HCT116 (cell line): Measurements from ENCODE around the gene KIAA1755. TPM values are rescaled to one million over a fixed set of nuclear protein-coding genes. Genes with fewer than 3 reads are reported as not detected.

Source experiments
- ATAC-seq: fragments of 200-7000 bp; cut with Tn5 transposase; 2 replicates; pipeline ENCODE4 v1.9.1; 2020; ENCODE audit warnings: mild to moderate bottlenecking, moderate library complexity
- BruUV-seq: library from RNA; stranded (reverse); fragments of 400-500 nt; replicated peaks from 2 replicates; lab custom pipeline; 2021; lab: Mats Ljungman, UMichigan
- CTCF ChIA-PET: fragments of 300-600 bp; sonication (Branson Sonifier 250); formaldehyde crosslinking; loops from one replicate; lab custom pipeline; 2021; ENCODE audit warnings: antibody characterized with exemption; lab: Charles Lee
- POLR2A ChIA-PET: fragments of 300-600, 350-600 bp; sonication (Branson Sonifier 250); formaldehyde crosslinking; loops from one replicate; lab custom pipeline; 2021; ENCODE audit warnings: antibody characterized with exemption; lab: Charles Lee
- RAD21 ChIA-PET, 2 experiments: fragments of 300-600 bp; sonication (Branson Sonifier 250); formaldehyde crosslinking; loops; one replicate each; lab custom pipeline; 2023; ENCODE audit warnings: low total read pairs in 2 of 2; ENCODE audit not compliant: uncharacterized antibody in 2 of 2, unreplicated experiment in 2 of 2, low non-redundant PET in 1 of 2; lab: Charles Lee
- DNase-seq: peaks from one replicate; pipeline ENCODE4 v3.0.0-alpha.2; 2010; ENCODE audit warnings: low read depth, low spot score
- H2AFZ ChIP-seq: fragments of 200-600 bp; shearing (Covaris generic), sonication (generic); 2 replicates; pipeline ENCODE4 v1.6.1; 2017; ENCODE audit warnings: low read depth, mixed run types, mixed read lengths, antibody characterized with exemption, low read length; ENCODE audit not compliant: poor library complexity, severe bottlenecking
- H3K27ac ChIP-seq: 2 replicates; pipeline ENCODE4 v1.5.1; 2012; ENCODE audit warnings: low read depth, low read length
- H3K27me3 ChIP-seq: fragments of 200-600 bp; sonication (generic); 2 replicates; pipeline ENCODE4 v1.6.1; 2016; ENCODE audit warnings: mixed run types, low read length, mixed read lengths; ENCODE audit not compliant: insufficient read depth
- H3K36me3 ChIP-seq, 2 experiments: fragments of 200-500 bp in 1 of 2; fragments of 200-600 bp in 1 of 2; sonication (Bioruptor generic) in 1 of 2; sonication (generic) in 1 of 2; 2 replicates each; pipeline versions ENCODE4 v1.5.1 to v1.6.1; 2014 to 2016; ENCODE audit warnings: low read length in 2 of 2, inconsistent platforms in 1 of 2, mixed read lengths in 1 of 2, mixed run types in 1 of 2; ENCODE audit not compliant: insufficient read depth in 2 of 2, control insufficient read depth in 1 of 2
- H3K4me1 ChIP-seq, 2 experiments: fragments of 200-600 bp in 1 of 2; sonication (generic) in 1 of 2; 2 replicates each; pipeline versions ENCODE4 v1.5.1 to v1.6.1; 2012 to 2017; ENCODE audit warnings: low read length in 2 of 2, inconsistent platforms in 1 of 2, mild to moderate bottlenecking in 1 of 2, mixed read lengths in 1 of 2, mixed run types in 1 of 2, moderate library complexity in 1 of 2; ENCODE audit not compliant: insufficient read depth in 2 of 2, control insufficient read depth in 1 of 2
- H3K4me2 ChIP-seq: fragments of 200-600 bp; sonication (generic); 2 replicates; pipeline ENCODE4 v1.6.1; 2017; ENCODE audit warnings: mixed run types, low read length, mixed read lengths
- H3K4me3 ChIP-seq, 2 experiments: fragments of 200-600 bp in 1 of 2; sonication (generic) in 1 of 2; replicated peaks in 1 of 2; 2 replicates each; pipeline ENCODE4 v1.5.1; 2011 to 2016; ENCODE audit warnings: low read length in 2 of 2, control low read depth in 1 of 2, low read depth in 1 of 2, mild to moderate bottlenecking in 1 of 2, mixed read lengths in 1 of 2, mixed run types in 1 of 2
- H3K79me2 ChIP-seq: fragments of 200-600 bp; sonication (generic); 2 replicates; pipeline ENCODE4 v1.6.1; 2017; ENCODE audit warnings: mild to moderate bottlenecking, mixed run types, low read length, moderate library complexity, mixed read lengths; ENCODE audit not compliant: insufficient read depth
- H3K9ac ChIP-seq: fragments of 200-600 bp; sonication (generic); 2 replicates; pipeline ENCODE4 v1.6.1; 2016; ENCODE audit warnings: low read length, mixed read lengths
- H3K9me2 ChIP-seq: fragments of 200-600 bp; sonication (generic), shearing (Covaris generic); 2 replicates; pipeline ENCODE4 v1.6.1; 2017; ENCODE audit warnings: mixed run types, mild to moderate bottlenecking, moderate library complexity; ENCODE audit not compliant: insufficient read depth
- H3K9me3 ChIP-seq, 2 experiments: fragments of 200-500 bp in 1 of 2; fragments of 200-600 bp in 1 of 2; sonication (Bioruptor generic) in 1 of 2; sonication (generic) in 1 of 2; 2 replicates each; pipeline ENCODE4 v1.6.1; 2014 to 2017; ENCODE audit warnings: low read length in 2 of 2, mixed read lengths in 2 of 2, inconsistent platforms in 1 of 2, low read depth in 1 of 2, mild to moderate bottlenecking in 1 of 2, mixed run types in 1 of 2, moderate library complexity in 1 of 2; ENCODE audit not compliant: control insufficient read depth in 1 of 2, insufficient read depth in 1 of 2
- H4K20me1 ChIP-seq: fragments of 200-600 bp; sonication (generic), shearing (Covaris generic); 2 replicates; pipeline ENCODE4 v1.6.1; 2017; ENCODE audit warnings: mixed run types, mild to moderate bottlenecking, moderate library complexity; ENCODE audit not compliant: insufficient read depth
- ATF3 ChIP-seq: IDR thresholded peaks from 2 replicates; pipeline ENCODE4 v1.6.1; 2012
- CBX3 ChIP-seq: IDR thresholded peaks from 2 replicates; pipeline ENCODE4 v1.6.1; 2012; ENCODE audit warnings: low read depth
- CEBPB ChIP-seq: IDR thresholded peaks from 2 replicates; pipeline ENCODE4 v1.6.1; 2012; ENCODE audit warnings: low read depth
- ELF1 ChIP-seq: IDR thresholded peaks from 2 replicates; pipeline ENCODE4 v1.6.1; 2012; ENCODE audit warnings: low read depth, borderline replicate concordance
- EZH2 ChIP-seq: fragments of 200-600 bp; sonication (generic); IDR thresholded peaks from 2 replicates; pipeline ENCODE4 v1.6.1; 2017; ENCODE audit warnings: antibody characterized with exemption, mixed run types
- FOSL1 ChIP-seq: IDR thresholded peaks from 2 replicates; pipeline ENCODE4 v1.6.1; 2012; ENCODE audit warnings: low read depth
- JUND ChIP-seq: IDR thresholded peaks from 2 replicates; pipeline ENCODE4 v1.6.1; 2012
- MAX ChIP-seq: IDR thresholded peaks from 2 replicates; pipeline ENCODE4 v1.6.1; 2012
- POLR2AphosphoS5 ChIP-seq: IDR thresholded peaks from 2 replicates; pipeline ENCODE4 v1.6.1; 2011; ENCODE audit warnings: mild to moderate bottlenecking, low read depth, low read length, moderate library complexity
- RAD21 ChIP-seq: IDR thresholded peaks from 2 replicates; pipeline ENCODE4 v1.6.1; 2012; ENCODE audit warnings: low read depth, mild to moderate bottlenecking
- SP1 ChIP-seq: IDR thresholded peaks from 2 replicates; pipeline ENCODE4 v1.6.1; 2012; ENCODE audit warnings: low read depth
- SRF ChIP-seq: IDR thresholded peaks from 2 replicates; pipeline ENCODE4 v1.6.1; 2012; ENCODE audit warnings: low read depth
- TCF7L2 ChIP-seq: IDR thresholded peaks from 2 replicates; pipeline ENCODE4 v1.7.0; 2011; ENCODE audit warnings: borderline replicate concordance, inconsistent platforms; ENCODE audit not compliant: insufficient read depth, insufficient read length; ENCODE audit errors: extremely low read depth
- YY1 ChIP-seq: IDR thresholded peaks from 2 replicates; pipeline ENCODE4 v1.6.1; 2011; ENCODE audit warnings: low read length, low read depth, moderate library complexity, mild to moderate bottlenecking; ENCODE audit not compliant: insufficient replicate concordance; ENCODE audit errors: extremely low read depth
- ZBTB33 ChIP-seq: IDR thresholded peaks from 2 replicates; pipeline ENCODE4 v1.6.1; 2011; ENCODE audit warnings: mild to moderate bottlenecking, low read length, moderate library complexity; ENCODE audit not compliant: insufficient replicate concordance; ENCODE audit errors: extremely low read depth
- ZFX ChIP-seq: fragments of 450-650 bp; IDR thresholded peaks from 2 replicates; pipeline ENCODE4 v1.6.1; 2017
- intact Hi-C: fragments of 100-400 bp; cut with micrococcal nuclease; formaldehyde crosslinking; loops from 2 replicates; pipeline ENCODE4 v1.10.0; 2022
- total RNA-seq: library from RNA; stranded (reverse); gene quantifications from one replicate; pipeline ENCODE4 v1.2.1, GENCODE V29; 2021; ENCODE audit not compliant: unreplicated experiment

KIAA1755 gene
- total RNA-seq, 1 experiment from 2014 or later, result not detected

GRCh38 chr20:38179846-38180245, 80.7 kb downstream of the KIAA1755 start:
- Histone ChIP-seq H2AFZ (no peak overlapping the region), H3K4me1 (peaks cover 10 to 28% of the 10 kb centered on the region in 2 experiments), H3K27ac (no peak overlapping the region), H4K20me1 (no peaks in the 10 kb centered on the region), H3K27me3 (no peaks in the 10 kb centered on the region), H3K4me2 (no peak overlapping the region), H3K4me3 (no peak overlapping the region), H3K79me2 (no peaks in the 10 kb centered on the region), H3K36me3 (no peaks in the 10 kb centered on the region), H3K9me2 (no peaks in the 10 kb centered on the region), H3K9ac (no peak overlapping the region), H3K9me3 (no peaks in the 10 kb centered on the region)
- DNase-seq, result no peak
- no TSS peak for BruUV-seq
- intact Hi-C loops, result no loop called here
- TF ChIP-seq ATF3 (no peak), CBX3 (no peak), EZH2 (no peak), JUND (no peak)
- ChIA-PET POLR2A (no interaction called here), CTCF (no interaction called here), RAD21 (no interaction called here)
- ATAC-seq, result no peak

GRCh38 chr20:38178581-38178980, 82.0 kb downstream of the KIAA1755 start:
- H3K27me3 ChIP-seq, result no peaks in the 10 kb centered on the region
- no peaks in the 10 kb centered on the region for H3K9me3 ChIP-seq
- no peaks in the 10 kb centered on the region for H3K9me2 ChIP-seq
- H3K27ac ChIP-seq, result no peak overlapping the region
- H4K20me1 ChIP-seq, result no peaks in the 10 kb centered on the region
- no peak overlapping the region for H3K4me2 ChIP-seq
- CTCF ChIA-PET, result no interaction called here
- DNase-seq (no peak), ATAC-seq (no peak)
- no peak overlapping the region for H3K9ac ChIP-seq
- BruUV-seq, result no TSS peak
- H3K36me3 ChIP-seq, result no peaks in the 10 kb centered on the region
- POLR2A ChIA-PET, result no interaction called here
- H3K4me1 ChIP-seq, result peaks cover 8 to 19% of the 10 kb centered on the region in 2 experiments; a peak in 3 of 4 replicates
- RAD21 ChIA-PET, result no interaction called here
- H3K79me2 ChIP-seq, result no peaks in the 10 kb centered on the region
- H3K4me3 ChIP-seq, result no peak overlapping the region
- intact Hi-C loops, result no loop called here
- no peak overlapping the region for H2AFZ ChIP-seq
- no peak for TF ChIP-seq ZFX
- no peak for TF ChIP-seq POLR2AphosphoS5
- TF ChIP-seq RAD21, result no peak
- TF ChIP-seq TCF7L2, result no peak
- no peak for TF ChIP-seq ZBTB33
- no peak for TF ChIP-seq SP1
- TF ChIP-seq CEBPB, result no peak
- no peak for TF ChIP-seq JUND
- TF ChIP-seq YY1, result no peak
- no peak for TF ChIP-seq MAX
- TF ChIP-seq ELF1, result no peak
- no peak for TF ChIP-seq EZH2
- no peak for TF ChIP-seq ATF3
- TF ChIP-seq SRF, result no peak
- no peak for TF ChIP-seq FOSL1
